Upper lobe of right lung (tissue), 1 donor: ENCODE results near the gene MAPK14. TPM values are rescaled to one million over a fixed set of nuclear protein-coding genes. Genes with fewer than 3 reads are reported as not detected.
"Not testable (repeated sequence)": the region's sequence is repeated elsewhere in the genome, so short reads cannot be mapped to it uniquely, and the experiment has no call there.

ENCODE experiments used
- ATAC-seq: fragments of 200-7000 bp; cut with Tn5 transposase; one replicate; pipeline ENCODE4 v1.9.1; 2020; ENCODE audit warnings: mild to moderate bottlenecking, moderate library complexity
- DNase-seq: peaks from one replicate; pipeline ENCODE4 v3.0.0-alpha.2; 2020
- H3K27ac ChIP-seq: fragments of 200-600 bp; one replicate; pipeline ENCODE4 v1.8.0; 2022
- H3K27me3 ChIP-seq: fragments of 200-600 bp; one replicate; pipeline ENCODE4 v1.8.0; 2022; ENCODE audit warnings: mild to moderate bottlenecking
- H3K36me3 ChIP-seq: fragments of 200-600 bp; one replicate; pipeline ENCODE4 v1.8.0; 2022
- H3K4me1 ChIP-seq: fragments of 200-600 bp; one replicate; pipeline ENCODE4 v1.8.0; 2022
- H3K4me3 ChIP-seq: fragments of 200-600 bp; one replicate; pipeline ENCODE4 v1.8.0; 2022; ENCODE audit warnings: mild to moderate bottlenecking
- H3K9me3 ChIP-seq: fragments of 200-600 bp; one replicate; pipeline ENCODE4 v1.8.0; 2022
- intact Hi-C: fragments of 100-400 bp; cut with DNase I; formaldehyde crosslinking; loops from one replicate; pipeline ENCODE4 v1.11.0; 2022
- total RNA-seq: library from RNA; stranded (reverse); fragmentation: NEBNext Ultra II Directional; extraction: Animal tissue kit (Norgen Biotek cat#: 25700); gene quantifications from one replicate; pipeline ENCODE4 v1.2.1, GENCODE V29; 2021
- TF ChIP-seq, protein P1 (sequence below): fragments of 200-600 bp; IDR thresholded peaks from one replicate; pipeline ENCODE4 v1.8.0; 2022; ENCODE audit warnings: antibody characterized with exemption
- donor health status: DM: no; HTN: yes; CAD: no; lungs with severe emphysema.

The MAPK14 gene
- total RNA-seq, 1 donor from 2014 or later: 60.6 TPM

DNA sequence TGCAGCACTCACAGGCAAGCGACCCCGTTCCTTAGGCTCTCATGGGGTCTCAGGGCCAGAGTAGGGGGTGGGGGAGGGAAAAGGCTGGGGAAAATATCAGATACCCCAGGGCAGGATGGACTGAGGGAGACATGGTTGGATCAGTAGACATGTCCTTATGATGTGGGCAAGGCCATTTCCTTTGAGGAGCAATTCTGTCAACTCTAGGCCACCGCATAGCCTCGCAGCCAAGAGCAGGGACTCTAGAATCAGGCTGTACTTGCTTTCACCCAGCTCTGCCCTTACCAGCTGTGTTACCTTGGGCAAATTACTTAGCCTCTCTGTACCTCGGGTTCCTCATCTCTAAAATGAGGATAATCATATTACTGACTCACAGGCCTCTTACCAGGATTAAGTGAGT, 100.5 kb downstream of the MAPK14 start:
- Histone ChIP-seq H3K9me3 (no peaks in the 10 kb centered on the region), H3K27me3 (no peaks in the 10 kb centered on the region), H3K4me1 (peaks cover 48% of the 10 kb centered on the region), H3K4me3 (no peak overlapping the region), H3K27ac (no peak overlapping the region), H3K36me3 (no peaks in the 10 kb centered on the region)
- TF ChIP-seq, protein P1, sequence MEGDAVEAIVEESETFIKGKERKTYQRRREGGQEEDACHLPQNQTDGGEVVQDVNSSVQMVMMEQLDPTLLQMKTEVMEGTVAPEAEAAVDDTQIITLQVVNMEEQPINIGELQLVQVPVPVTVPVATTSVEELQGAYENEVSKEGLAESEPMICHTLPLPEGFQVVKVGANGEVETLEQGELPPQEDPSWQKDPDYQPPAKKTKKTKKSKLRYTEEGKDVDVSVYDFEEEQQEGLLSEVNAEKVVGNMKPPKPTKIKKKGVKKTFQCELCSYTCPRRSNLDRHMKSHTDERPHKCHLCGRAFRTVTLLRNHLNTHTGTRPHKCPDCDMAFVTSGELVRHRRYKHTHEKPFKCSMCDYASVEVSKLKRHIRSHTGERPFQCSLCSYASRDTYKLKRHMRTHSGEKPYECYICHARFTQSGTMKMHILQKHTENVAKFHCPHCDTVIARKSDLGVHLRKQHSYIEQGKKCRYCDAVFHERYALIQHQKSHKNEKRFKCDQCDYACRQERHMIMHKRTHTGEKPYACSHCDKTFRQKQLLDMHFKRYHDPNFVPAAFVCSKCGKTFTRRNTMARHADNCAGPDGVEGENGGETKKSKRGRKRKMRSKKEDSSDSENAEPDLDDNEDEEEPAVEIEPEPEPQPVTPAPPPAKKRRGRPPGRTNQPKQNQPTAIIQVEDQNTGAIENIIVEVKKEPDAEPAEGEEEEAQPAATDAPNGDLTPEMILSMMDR: no peak
- intact Hi-C loops: no loop called here
- no peak for ATAC-seq
- no peak for DNase-seq

DNA sequence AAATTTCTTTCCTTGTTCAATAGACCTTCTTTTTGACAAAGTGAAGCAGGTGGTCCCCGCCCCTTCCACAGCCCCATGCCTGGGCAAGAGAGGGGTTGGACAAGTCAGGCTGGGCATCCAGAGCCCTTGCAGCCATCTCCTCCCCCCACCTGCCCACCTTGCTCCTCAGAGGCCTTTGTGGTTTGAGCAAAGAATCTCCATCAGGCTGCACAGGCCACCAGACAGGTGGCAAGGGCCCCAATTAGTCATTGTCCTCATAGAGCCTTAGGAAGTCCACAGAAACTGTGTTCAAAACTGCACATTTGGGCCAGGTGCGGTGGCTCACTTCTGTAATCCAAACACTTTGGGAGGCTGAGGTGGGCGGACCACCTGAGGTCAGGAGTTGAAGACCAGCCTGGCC, 101.2 kb downstream of the MAPK14 start:
- ATAC-seq (no peak), DNase-seq (no peak)
- H3K9me3 ChIP-seq: no peaks in the 10 kb centered on the region
- H3K4me1 ChIP-seq: peaks cover 45% of the 10 kb centered on the region
- no peak overlapping the region for H3K4me3 ChIP-seq
- H3K27me3 ChIP-seq: no peaks in the 10 kb centered on the region
- H3K27ac ChIP-seq: no peak overlapping the region
- intact Hi-C loops: no loop called here
- no peaks in the 10 kb centered on the region for H3K36me3 ChIP-seq
- TF ChIP-seq, protein P1: no peak

DNA sequence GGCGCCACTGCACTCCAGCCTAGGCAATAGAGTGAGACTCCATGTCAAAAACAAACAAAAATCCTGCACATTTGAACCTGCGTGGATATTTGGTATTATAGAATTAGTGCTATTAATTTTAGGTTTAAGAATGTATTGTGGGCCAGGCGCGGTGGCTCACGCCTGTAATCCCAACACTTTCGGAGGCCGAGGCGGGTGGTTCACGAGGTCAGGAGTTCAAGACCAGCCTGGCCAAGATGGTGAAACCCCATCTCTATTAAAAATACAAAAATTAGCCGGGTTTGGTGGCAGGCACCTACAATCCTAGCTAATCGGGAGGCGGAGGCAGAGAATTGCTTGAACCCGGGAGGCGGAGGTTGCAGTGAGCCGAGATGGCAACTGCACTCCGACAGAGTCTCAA, 101.7 kb downstream of the MAPK14 start:
- intact Hi-C loops, H3K9me3 ChIP-seq, ATAC-seq, H3K4me3 ChIP-seq, H3K27me3 ChIP-seq, H3K36me3 ChIP-seq, DNase-seq, H3K27ac ChIP-seq: not testable (repeated sequence)
- peaks cover 42% of the 10 kb centered on the region for H3K4me1 ChIP-seq

DNA sequence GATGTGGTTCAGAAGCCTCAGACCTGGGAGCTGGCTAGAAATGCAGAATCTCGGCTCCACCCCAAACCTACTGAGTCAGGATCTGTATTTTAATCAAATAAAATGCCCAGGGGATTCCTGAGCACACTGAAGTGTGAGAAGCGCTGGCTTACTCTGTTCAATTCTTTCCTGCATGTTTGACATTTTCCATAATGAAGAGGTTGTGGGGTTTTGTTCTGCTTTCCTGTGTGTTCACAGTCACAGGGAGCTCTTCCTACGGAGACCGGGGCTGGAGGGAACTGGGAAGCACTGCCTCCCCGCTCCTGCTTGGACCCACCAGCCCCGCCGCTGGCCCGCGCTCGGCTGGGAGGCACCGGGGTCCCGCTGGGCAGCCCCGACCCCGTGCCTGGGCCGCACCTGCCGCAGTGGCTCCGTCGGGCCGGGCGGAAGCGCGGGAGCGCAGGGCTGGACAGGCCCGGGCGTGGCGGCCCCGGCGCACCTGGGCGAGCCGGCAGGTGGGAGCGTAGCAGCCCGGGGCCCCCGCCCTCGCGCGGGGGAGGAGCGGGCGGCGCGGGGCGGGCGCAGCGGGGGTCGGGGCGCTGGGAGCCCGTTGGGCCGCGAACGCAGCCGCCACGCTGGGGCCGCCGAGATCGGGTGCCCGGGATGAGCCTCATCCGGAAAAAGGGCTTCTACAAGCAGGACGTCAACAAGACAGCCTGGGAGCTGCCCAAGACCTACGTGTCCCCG, 102.5 kb downstream of the MAPK14 start, which contains the start of gene MAPK13:
MAPK13 (plus strand) TSS at position 573 of the 726 bp plus-strand sequence; CDS start at position 643, 70 bp downstream.
- peak within 1 kb of the TSS; percentile 86 for H3K27ac ChIP-seq
- TF ChIP-seq, protein P1: no peak
- no peaks in the 10 kb centered on the region for H3K36me3 ChIP-seq
- peak; percentile 85 for DNase-seq
- no peaks in the 10 kb centered on the region for H3K9me3 ChIP-seq
- intact Hi-C loops: loop anchor here (10.0 kb wide), 1 partner anchor 65 kb away; the partner anchor contains the start of gene BRPF3
- peak; percentile 73 for ATAC-seq
- peaks cover 39% of the 10 kb centered on the region for H3K4me1 ChIP-seq
- no peaks in the 10 kb centered on the region for H3K27me3 ChIP-seq
- H3K4me3 ChIP-seq: peak within 1 kb of the TSS; percentile 59

DNA sequence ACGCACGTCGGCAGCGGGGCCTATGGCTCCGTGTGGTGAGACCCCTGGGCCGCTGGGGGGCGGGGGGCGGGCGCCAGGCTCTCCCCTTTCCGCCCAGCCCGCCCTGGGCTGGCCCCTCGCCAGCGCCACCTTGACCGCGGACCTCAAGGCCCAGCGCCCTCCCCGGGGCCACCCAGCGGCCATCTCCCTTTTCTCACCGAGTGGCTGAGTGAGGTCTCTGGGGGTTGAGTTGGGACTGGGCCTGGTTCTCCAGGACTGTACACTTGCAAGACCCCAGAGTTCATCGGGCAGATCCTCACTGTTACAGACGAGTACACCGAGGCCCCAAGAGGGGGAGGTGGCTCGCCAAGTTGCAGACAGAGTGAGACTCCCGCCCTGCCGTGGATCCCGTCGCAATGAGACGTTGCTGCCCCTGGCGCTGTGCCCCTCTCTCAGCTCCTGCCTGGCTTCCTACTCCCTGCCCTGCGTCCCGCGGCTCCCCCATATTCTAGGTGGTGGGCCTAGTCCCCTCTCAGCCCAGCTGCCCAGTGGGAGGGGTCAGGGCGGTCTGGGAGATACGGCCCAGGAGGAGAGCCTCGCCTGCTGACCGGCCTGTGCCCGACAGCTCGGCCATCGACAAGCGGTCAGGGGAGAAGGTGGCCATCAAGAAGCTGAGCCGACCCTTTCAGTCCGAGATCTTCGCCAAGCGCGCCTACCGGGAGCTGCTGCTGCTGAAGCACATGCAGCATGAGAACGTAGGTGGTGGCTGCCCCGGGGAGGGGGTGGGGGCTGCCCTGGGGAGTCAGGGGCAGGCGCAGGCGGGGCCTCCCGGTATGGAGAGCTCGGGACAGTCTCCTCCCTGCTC, 103.3 kb downstream of the MAPK14 start:
- H3K9me3 ChIP-seq: no peaks in the 10 kb centered on the region
- no peaks in the 10 kb centered on the region for H3K27me3 ChIP-seq
- ATAC-seq (peak; percentile 71), DNase-seq (peak; percentile 89)
- TF ChIP-seq, protein P1: peak; percentile 17
- intact Hi-C loops: loop anchor here (10.0 kb wide), 1 partner anchor 64 kb away; the partner anchor contains the start of gene BRPF3
- peaks cover 2% of the 10 kb centered on the region for H3K36me3 ChIP-seq
- H3K27ac ChIP-seq: peak overlapping the region; percentile 86
- H3K4me3 ChIP-seq: peak overlapping the region; percentile 59
- peaks cover 39% of the 10 kb centered on the region for H3K4me1 ChIP-seq
